Rectal smooth muscle tissue (tissue), 1 donor: ENCODE data around the gene TMEM121.
"Not testable (repeated sequence)": the region's sequence is repeated elsewhere in the genome, so short reads cannot be mapped to it uniquely, and the experiment has no call there.

Experiments used
- H3K27ac ChIP-seq: one replicate; pipeline ENCODE4 v1.7.0; 2013; ENCODE audit warnings: low read depth, low read length, inconsistent platforms
- H3K27me3 ChIP-seq: one replicate; pipeline ENCODE4 v1.7.0; 2013; ENCODE audit warnings: low read length; ENCODE audit not compliant: control insufficient read depth, insufficient read depth
- H3K36me3 ChIP-seq: one replicate; pipeline ENCODE4 v1.7.0; 2013; ENCODE audit warnings: low read length; ENCODE audit not compliant: control insufficient read depth, insufficient read depth
- H3K4me1 ChIP-seq: one replicate; pipeline ENCODE4 v1.7.0; 2013; ENCODE audit warnings: low read length; ENCODE audit not compliant: control insufficient read depth, insufficient read depth
- H3K4me3 ChIP-seq: one replicate; pipeline ENCODE4 v1.7.0; 2013; ENCODE audit warnings: low read length
- H3K9ac ChIP-seq: one replicate; pipeline ENCODE4 v1.7.0; 2013; ENCODE audit warnings: low read length

Gene TMEM121

DNA sequence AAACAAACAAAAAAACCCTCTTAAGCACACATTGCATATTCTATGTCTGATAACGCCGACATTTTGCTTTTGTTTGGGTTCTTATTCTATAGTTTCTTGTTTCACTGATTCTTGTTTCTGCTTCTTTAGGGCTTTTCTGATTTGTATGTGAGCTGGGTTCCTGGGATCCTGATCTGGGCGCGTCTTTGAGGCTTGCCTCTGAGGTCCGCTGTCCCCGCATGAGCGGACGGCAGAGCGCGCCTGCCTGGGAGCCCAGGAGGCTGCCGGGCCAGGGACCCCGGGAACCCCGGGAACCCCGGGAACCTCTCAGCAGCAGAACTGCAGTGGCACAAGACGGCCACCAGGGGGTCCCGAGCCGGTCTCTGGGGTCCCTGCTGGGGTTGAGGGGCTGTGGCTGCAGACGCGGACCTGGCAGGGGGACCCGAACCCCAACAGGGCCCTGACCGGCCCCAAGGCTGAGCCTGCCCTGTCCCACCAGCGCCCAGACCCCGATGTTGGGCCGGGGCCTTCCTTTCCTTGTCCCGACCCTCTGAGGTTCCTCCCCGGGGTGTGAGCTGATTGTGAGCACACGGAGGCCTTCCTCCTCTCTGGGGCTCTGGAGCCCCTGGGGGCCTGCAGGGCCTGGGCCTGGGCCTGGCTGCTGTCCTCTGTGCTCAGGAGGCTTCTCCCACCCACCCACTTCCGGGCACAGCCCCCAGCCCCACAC is 32.2 kb downstream of the TMEM121 start:
- H3K4me1 ChIP-seq, H3K27ac ChIP-seq, H3K36me3 ChIP-seq, H3K9ac ChIP-seq, H3K4me3 ChIP-seq, H3K27me3 ChIP-seq: not testable (repeated sequence)

DNA sequence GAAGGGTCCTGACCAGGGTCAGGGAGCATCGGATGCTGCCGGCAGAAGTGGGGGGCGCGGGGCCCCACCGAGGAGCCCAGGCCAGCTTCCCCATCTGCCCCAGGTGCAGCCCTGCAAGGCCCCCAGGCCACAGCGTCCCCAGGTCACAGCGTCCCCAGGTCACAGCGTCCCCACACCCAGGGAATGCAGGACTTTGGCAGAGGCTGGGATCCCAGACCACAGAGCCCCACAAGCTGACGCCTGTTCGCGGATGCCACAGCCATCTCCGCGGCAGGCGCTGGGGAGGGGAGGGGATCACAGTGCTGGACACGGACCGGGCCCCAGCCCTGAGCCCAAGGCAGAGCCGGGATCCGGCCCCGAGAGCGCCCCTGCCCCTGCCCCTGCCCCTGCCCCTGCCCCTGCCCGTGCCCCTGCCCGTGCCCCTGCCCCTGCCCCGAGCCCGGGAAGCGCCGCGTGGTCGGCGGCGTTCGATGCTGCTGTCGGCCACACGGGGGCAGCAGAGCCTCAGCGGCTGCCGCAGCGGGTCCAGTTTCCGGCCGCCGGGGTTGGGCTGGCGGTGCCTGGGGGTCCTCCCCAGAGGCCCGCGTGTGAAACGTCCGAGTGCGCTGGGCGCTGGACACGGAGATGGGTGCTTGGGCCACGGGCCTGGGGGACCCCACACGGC is 33.1 kb downstream of the TMEM121 start:
- H3K4me1 ChIP-seq, H3K4me3 ChIP-seq, H3K27ac ChIP-seq, H3K36me3 ChIP-seq, H3K9ac ChIP-seq, H3K27me3 ChIP-seq: not testable (repeated sequence)

GRCh38 chr14:105560048-105560669 is 33.8 kb downstream of the TMEM121 start:
- not testable (repeated sequence) for H3K36me3 ChIP-seq, H3K27me3 ChIP-seq, H3K4me1 ChIP-seq, H3K4me3 ChIP-seq, H3K27ac ChIP-seq, H3K9ac ChIP-seq

DNA sequence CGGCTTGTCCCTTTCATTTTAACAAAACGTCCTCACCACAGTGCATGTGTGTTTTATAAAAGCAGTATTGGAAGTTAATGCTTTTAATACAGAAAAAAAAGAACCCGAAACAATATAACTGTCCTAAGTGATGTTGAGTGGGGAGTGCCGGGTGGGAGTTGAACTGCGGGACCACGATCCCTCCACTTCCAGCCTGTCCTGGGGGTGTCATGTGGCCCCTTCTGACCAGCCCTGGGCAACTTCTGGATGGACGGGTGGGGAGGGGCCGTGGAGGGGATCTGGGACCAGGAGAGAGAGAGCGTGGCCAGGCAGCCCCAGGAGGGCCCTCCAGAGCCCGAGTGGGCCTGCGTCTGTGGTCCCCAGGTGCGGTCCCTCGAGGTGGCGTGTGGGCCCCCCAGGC is 35.0 kb downstream of the TMEM121 start:
- not testable (repeated sequence) for H3K9ac ChIP-seq, H3K4me3 ChIP-seq, H3K36me3 ChIP-seq, H3K27me3 ChIP-seq, H3K27ac ChIP-seq, H3K4me1 ChIP-seq

DNA sequence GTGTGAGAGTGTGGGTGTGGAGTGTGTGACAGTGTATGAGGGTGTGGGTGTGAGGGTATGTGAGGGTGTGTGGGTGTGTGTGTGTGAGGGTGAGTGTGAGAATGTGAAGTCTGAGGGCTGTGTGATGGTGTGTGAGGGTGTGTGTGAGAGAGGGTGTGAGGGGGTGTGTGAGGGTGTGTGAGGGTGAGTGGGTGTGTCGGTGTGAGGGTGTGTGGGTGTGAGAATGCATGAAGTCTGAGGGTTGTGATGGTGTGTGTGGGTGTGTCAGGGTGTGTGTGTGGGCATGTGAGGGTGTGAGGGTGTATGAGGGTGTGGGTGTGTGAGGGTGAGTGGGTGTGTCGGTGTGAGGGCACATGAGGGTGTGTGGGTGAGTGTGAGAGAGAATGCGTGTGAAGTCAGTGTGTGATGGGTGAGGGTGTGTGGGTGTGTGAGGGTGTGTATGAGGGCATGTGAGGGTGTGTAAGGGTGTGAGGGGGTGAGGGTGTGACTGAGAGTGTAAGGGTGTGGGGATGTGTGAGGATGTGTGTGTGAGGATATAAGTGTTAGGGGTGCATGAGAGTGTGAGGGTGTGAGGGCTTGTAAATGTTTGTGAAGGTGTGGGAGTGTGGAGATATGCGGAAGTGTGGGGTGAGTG is 36.4 kb downstream of the TMEM121 start:
- Histone ChIP-seq H3K36me3 (no peaks in the 10 kb centered on the region), H3K4me3 (no peak overlapping the region), H3K4me1 (no peaks in the 10 kb centered on the region), H3K27ac (no peak overlapping the region), H3K27me3 (no peaks in the 10 kb centered on the region), H3K9ac (no peak overlapping the region)

DNA sequence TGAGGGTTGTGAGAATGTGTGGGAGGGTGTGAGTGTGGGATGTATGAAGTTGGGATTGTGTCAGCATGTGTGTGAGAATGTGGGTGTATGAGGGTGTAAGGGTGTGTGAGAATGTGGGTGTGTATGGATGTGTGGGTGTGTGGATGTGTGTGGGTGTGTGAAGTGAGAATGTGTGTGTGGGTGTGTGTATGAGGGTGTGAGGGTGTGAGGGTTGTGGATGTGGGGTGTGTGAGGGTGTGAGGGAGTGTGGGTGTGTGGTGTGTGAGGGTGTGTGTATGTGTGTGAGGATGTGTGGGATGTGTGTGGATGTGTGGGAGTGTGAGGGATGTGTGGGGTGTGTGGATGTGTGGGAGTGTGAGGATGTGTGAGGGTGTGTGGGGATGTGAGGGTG is 37.0 kb downstream of the TMEM121 start:
- H3K27me3 ChIP-seq: no peaks in the 10 kb centered on the region
- H3K27ac ChIP-seq: no peak overlapping the region
- no peaks in the 10 kb centered on the region for H3K4me1 ChIP-seq
- H3K9ac ChIP-seq: no peak overlapping the region
- no peaks in the 10 kb centered on the region for H3K36me3 ChIP-seq
- H3K4me3 ChIP-seq: no peak overlapping the region

DNA sequence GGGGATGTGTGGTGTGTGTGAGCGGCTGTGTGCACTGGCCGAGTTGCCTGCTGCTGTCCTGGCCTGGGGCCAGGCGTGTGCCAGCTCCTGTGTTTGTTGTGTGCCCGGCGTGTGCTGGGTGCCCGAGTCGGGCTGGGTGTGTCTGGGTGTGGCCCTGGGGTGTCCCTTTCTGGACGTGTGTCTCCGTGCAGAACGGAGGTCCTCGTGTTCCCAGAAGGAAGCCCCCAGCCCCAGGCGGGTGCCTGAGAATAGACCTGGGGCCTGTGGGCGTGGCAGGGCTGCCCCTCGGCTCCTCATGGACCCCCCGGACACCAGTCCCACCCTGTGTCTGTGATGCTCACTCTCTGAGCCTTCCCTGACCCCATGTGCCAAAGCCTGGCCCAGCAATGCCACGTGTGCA is 38.2 kb downstream of the TMEM121 start:
- H3K9ac ChIP-seq, H3K27ac ChIP-seq, H3K36me3 ChIP-seq, H3K4me1 ChIP-seq, H3K4me3 ChIP-seq, H3K27me3 ChIP-seq: not testable (repeated sequence)

GRCh38 chr14:105565185-105565919 is 39.0 kb downstream of the TMEM121 start:
- not testable (repeated sequence) for H3K27ac ChIP-seq, H3K36me3 ChIP-seq, H3K4me1 ChIP-seq, H3K27me3 ChIP-seq, H3K4me3 ChIP-seq, H3K9ac ChIP-seq

DNA sequence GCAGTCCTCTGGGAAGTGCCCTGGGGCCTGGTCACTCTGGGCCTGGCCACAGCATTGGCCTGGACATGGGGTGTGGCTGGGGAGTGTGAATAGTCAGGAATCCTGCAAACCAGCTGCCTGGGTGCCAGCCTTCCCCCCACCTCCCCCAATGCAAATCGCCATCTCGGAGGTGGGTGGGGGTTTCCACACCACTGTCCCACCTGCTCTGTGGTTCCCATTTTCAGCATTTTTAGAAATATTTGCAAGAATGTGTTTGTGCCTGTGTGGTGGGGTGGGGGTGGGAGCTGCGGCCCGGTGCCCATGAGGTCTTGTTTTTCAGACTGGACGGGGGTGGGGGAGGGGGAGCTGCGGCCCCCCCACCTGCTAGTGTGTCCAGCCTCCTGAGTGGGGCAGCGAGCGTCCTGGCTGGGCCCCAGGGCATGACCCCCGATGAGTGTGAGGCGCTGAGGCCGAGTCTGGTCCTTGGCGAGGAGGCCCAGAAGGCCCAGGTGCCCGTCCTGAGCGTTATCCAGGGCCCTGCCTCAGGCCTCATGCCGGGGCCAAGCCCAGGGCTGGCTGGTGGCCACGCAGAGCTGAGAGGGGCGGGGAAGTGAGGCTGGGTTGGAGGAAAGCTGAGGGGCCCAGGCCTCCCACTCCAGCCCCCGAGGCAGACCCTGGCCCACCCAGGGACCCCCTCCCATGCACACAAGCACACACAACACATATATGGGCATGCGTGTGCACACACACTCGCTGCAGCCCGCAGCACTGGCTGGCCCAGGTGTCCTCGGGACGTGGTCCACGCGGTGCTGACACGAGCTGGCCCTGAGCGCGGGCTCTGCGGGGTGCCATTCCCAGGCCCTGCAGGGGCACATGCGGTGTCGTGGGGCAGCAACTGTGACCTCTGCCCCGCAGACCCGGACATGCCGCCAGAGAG is 40.1 kb downstream of the TMEM121 start:
- H3K4me3 ChIP-seq, H3K27me3 ChIP-seq, H3K36me3 ChIP-seq, H3K4me1 ChIP-seq, H3K27ac ChIP-seq, H3K9ac ChIP-seq: not testable (repeated sequence)

- not testable (repeated sequence) for H3K9ac ChIP-seq, H3K36me3 ChIP-seq, H3K4me3 ChIP-seq, H3K27me3 ChIP-seq, H3K27ac ChIP-seq, H3K4me1 ChIP-seq
Measured at GRCh38 chr14:105567164-105568103, 41.1 kb downstream of the TMEM121 start.
